Stimulated activated CD8-positive, alpha-beta memory T cell treated with anti-CD3 and anti-CD28 coated beads, Interleukin-4, amount 100 ng/mL, for 24 hours (primary cell): ENCODE measurements around the gene MAS1.
"Not testable (repeated sequence)": the region's sequence is repeated elsewhere in the genome, so short reads cannot be mapped to it uniquely, and the experiment has no call there.

Experiments used
- DNase-seq: peaks from one replicate; pipeline ENCODE4 v3.0.0-alpha.2; 2020; ENCODE audit warnings: low read depth

The MAS1 gene

DNA sequence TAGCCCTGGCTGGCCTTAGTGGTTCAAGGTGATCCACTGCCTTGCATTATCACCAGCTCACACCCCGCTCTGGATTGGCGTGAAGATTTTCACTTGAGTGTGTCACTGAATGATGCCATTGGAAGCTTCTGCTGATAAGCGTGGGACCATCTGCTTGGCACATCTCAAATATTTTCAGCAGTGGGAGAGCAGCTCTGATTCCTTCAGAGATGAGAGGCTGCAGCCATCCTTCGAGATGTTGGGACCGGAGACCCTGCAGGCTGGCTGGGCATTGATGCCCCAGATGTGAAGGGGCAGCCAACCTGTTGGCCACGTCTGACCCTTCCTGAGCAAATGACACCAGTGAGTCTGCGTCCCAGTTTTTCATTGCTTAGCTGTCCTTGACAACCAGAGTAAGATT is at the start of gene MAS1:
TSS of gene MAS1 (plus strand) at position 197 of the 400 bp plus-strand sequence. CDS start 15,968 bp downstream, outside the sequence.
- no peak for DNase-seq

DNA sequence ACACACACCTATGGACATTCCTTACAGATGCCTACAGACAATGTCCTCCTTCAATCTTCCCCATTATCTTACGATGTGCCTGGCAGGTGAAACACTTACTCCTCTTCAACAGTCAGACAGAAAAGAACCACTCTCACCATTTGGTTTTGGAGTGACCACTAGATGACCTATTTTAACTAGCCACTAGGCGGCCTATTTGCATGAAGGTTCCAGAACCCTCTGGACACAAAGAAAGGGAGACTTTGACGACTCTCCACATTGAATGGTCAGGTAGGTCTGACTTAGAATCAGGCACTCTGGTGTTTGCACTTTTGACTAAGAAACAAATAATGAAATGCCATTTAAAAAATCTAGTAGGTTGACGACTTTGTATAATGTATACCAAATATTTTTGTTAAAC is 48.8 kb upstream of the MAS1 start:
- DNase-seq, result no peak

DNA sequence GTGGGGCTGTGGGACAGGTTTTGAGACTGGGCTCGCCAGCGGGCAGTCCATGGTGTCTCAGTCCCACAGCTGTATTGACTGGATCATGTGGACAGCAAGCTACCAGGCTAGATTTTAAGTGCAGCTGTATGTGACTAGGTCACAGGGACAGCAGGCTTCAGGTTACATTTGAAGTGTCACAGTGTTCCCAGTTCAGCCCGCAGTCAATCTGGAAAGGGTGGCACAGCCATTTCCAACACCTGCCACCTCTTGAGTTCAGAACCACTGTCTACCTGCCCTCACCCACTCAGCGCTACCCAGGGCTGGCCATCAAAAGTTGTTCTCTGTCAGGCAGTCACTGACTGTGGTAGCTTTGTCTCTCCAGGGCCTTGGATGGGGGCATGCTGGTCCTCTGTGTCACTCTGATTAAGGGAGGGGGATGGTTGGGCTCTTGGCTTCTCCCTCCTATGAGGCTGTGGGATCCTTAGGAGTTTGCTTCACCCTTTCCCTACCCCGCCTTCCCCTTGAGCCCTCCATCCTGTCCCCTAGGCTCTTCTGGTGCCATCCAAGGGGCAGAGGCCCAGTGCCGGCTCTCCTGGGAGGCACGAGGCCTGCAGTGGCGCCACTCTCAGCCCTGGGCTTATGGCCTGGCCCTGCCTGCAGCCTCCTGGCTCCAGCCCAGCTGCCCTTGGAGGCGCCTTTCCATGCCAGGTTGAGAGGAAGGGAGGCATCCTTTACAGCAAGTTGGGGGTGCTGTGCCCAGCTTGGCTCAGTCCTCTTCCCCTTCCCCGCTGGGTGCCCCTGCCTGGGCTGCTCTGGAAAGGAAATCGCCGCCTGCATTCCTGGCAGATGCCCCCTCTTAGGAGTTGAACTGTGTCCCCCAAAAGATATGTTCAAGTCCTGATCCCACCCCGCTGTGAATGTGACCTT is 45.8 kb upstream of the MAS1 start:
- DNase-seq, result no peak

DNA sequence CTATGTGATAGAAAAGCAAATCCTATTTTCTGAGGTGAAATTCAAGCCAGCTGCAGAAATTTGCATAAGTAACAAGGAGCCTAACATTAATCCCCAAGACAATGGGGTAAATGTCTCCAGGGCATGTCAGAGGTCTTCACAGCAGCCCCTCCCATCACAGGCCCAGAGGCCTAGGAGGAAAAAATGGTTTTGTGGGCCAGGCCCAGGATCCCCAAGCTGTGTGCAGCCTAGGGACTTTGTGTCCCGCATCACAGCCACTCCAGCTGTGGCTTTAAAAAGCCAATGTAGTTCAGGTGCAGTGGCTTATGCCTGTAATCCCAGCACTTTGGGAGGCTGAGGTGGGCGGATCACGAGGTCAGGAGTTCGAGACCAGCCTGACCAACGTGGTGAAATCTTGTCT is 42.2 kb upstream of the MAS1 start:
- not testable (repeated sequence) for DNase-seq

DNA sequence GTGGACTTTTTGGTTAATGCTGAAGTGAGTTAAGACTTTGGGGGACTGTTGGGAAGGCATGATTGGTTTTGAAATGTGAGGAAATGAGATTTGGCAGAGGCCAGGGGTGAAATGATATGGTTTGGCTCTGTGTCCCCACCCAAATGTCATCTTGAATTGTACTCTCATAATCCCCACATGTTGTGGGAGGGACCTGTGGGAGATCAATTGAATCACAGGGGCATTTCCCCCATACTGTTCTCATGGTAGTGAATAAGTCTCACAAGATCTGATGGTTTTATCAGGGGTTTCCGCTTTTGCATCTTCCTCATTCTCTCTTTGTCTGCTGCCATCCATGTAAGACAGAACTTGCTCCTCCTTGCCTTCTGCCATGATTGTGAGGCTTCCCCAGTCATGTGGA is 40.9 kb upstream of the MAS1 start:
- DNase-seq, result not testable (repeated sequence)

DNA sequence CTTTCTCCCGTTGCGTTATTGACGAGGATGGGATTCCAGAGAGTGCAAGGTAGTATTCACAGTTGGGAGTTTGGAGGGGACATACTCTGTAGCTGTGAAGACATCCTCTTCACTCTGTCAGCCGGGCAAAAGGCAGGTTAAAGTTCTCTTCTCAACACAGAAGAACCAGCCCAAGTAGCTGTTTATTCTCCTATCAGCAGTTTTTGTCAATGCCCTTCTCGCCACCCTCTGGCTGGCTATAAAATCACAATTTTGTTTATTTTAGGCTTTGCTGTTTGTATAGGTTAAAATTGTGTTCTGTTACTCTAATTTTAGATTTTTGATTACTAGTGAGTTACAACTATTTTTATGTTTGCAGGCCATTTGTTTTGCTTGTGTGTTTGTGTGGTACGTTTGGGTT is 37.9 kb upstream of the MAS1 start:
- DNase-seq, result no peak

DNA sequence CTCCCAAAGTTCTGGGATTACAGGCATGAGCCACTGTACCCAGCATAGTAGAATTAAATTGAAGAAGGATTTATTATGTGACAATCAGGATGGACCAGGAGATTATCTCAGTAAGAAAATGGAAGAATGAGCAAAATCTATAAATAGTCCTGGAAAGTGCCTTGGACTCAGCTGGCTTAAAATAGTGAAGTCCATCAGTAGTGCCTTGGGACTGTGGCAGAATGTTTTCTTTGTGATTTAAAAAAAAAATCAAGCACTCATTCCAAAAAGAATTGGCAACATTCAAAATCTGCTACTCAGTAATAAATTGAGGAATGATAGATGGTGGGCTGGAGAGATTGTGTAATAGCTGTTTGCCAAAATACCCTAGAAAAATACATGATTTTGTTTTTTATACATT is 37.0 kb upstream of the MAS1 start:
- DNase-seq, result no peak

DNA sequence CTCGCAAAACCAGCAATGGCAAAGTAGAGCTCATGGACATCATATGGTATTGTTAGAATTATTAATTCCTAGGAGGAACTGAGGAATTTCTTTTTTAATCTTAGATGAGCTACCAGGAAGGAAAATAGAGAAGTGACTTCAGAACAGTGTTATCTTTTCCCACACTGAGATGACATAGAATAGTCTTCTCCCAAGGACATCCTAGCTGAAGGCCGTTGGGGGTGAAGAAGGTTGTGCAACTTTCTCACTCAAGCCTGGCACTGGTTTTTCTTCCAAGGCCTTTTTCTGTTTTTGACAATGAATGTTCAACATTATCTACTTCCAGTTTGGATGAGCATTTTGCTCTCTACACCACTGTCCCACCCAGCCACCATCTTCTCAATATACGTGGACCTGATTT is 35.8 kb upstream of the MAS1 start:
- DNase-seq, result no peak

DNA sequence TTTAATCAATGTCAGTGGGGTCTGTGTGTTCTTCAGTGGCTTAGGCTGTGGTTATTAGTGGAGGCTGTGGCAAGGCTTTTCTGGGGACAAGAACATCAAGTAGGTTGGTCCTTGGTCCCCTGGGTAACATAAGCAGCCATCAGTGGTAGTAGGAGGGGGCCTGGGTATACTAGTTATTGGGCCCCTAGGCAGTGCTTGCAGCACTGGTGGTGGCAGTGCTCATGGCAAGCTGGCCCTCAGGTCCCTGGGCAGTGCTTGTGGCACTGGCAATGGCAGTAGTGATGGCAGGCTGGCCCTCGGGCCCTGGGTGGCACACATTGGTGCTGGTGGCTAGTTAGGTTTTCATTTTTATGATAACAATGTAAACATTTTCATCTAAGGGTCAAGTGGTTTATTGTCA is 32.5 kb upstream of the MAS1 start:
- DNase-seq, result no peak

DNA sequence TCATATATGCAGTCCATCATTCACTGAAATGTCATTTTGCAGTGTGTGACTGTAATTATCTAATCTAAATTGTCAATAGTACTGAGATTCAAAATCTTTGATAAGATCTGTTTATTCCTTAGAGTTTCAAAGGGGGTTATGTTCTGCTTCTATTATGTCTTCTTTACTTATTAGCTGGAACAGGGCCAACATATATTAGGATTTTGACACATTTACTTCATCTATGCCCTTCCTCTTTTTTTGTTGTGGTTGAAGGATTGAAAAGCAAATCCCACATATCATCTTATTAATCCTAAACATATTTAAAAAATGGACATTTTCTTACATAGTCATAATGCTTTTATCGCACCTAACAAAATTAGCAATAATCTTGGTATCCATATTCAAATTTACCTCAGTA is 30.3 kb upstream of the MAS1 start:
- DNase-seq, result no peak

DNA sequence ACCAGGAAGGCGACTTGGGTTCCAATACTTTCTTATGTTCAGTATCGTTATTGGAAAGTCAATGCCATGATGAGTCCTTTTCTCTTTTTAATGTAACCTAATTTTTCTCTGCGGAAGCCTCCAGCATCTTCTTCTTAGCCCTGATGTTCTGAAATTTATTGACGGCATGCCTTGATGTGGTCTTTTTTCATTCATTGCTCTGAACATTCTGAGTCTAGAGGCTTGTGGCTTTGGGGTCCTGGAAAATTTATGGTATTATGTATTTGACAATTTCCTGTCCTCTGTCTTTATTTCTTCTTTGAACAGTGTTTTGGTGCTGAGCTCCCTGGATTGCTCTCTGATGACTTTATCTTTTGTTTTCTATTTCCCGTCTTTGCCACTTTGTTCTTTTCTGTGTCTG is 28.7 kb upstream of the MAS1 start:
- DNase-seq, result no peak

DNA sequence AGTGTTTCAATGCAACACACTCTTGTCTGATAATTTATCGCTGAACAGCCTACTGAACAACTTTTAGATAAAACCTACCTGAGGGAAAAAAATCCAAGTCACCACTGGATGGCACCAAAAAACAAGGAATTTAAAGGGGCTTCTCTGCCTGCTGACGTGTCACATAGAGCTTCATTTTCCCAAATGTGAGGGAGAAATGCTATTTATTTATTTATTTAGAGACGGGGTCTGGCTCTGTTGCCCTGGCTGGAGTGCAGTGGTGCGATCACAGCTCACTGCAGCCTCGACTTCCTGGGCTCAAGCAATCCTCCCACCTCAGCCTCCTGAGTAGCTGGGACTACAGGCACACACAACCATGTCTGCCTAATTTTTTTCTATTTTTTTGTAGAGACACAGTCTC is 27.4 kb upstream of the MAS1 start:
- DNase-seq, result not testable (repeated sequence)

DNA sequence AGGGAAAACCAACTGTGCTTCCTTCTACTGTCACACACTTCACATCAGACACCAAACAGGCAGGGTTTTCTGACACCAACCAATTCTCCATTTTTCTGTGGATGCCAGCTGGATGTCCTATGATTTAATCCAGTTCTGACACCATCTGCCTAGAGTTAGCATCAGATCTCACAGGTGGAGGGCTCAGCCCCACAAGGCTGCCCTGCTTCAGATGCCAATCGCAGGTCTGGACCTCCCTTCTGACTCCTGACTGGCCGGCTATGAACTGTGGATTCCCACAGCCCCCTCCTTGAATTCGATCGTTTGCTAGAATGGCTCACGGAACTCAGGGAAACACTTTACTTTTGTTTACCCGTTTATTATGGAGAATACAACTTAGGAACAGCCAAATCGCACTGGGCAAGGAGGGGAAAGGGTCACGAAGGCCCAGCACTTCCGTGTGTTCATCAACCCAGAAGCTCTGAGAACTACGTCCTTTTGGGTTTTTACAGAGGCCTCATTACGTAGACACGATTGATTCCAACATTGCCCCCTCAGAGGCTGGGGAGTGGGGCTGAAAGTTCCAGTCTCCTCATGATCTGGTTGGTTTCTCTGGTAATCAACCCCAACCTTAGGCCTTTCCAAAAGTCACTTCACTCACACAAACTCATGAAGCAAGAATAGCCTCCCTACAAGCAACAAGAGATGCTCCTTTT is 25.4 kb upstream of the MAS1 start:
- DNase-seq, result no peak

DNA sequence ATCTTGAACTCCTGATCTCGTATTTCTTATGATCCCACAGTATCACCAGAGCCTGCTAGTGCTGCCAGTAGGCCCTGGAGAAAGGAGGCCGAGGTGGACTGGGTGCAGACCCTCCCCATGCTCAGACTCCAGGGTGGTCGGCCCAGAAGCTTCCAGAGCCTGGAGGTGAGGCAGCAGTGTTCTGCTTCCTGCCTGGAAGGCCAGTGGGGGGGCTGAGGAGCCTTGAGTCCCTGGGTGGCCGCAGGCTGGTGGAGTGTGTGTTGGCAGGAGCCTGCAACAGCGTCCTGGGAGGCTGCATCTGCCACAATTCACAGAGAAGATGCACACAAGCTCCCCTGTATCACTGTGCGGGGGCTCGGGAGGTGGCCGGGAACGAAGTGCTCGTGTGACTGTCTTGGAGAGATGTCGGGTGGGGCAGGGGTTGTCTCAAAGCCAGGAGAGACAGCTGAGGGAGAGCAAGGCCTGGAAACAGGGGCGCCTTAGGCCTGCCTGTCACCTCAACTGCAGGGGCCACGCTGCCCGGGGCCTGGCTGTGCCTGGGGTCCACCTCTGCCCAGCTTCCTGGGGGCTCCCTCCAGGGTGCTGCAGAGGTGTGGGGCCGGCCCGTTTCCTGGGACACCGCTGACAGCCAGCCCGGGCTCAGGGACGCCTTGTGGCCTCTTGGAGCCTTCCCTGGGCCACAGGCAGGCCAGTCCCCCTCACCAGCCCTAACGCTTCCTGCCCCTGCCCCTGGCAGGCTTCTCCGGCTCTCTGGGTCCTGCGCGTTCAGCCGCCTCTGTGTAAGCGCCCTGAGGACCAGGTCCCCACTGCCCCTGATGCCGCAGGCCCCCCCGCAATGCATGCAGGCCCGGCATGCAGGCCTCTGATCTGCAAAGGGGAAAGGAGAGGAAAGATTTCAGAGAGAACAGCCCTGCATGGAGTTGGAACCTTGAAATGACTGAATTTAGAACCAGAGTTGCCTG is 24.2 kb upstream of the MAS1 start:
- no peak for DNase-seq

DNA sequence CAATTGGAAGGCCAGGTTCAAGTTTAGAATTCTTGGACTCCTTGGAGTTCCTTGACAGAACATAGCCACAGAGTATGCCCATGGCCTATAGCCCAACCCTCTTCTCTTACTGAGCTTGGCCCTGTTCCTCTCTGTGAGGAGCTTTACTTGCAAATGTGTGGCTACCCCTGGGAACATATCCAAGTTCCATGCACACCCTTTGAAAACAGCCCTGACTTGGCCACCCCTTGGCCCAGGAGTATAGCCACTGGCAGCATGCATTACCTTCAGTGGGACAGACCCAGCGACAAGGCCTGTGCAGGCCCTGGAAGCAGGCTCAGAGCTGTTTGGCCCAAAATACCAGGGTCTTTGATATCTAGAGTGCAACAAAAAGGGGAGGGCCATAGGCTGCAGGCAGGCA is 19.5 kb upstream of the MAS1 start:
- DNase-seq, result no peak

DNA sequence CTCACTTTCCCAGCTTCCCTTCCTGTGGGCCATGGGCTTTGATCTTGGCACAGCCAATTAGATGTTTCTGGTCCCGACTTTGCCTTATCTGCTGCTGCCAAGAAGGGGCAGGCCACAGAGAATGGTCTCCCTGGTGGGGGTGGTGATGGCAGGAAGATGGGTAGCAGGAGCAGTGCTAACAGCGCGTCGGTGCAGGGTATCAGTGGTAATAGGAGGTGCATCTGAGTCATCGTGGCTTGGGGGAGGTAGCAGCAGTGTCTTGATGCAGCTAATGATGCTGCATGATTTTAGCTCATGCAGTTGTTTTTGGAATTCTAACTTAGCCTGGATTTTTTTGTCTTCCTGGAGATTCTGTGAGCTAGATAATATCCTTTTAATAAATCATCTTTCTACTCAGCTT is 18.9 kb upstream of the MAS1 start:
- no peak for DNase-seq

DNA sequence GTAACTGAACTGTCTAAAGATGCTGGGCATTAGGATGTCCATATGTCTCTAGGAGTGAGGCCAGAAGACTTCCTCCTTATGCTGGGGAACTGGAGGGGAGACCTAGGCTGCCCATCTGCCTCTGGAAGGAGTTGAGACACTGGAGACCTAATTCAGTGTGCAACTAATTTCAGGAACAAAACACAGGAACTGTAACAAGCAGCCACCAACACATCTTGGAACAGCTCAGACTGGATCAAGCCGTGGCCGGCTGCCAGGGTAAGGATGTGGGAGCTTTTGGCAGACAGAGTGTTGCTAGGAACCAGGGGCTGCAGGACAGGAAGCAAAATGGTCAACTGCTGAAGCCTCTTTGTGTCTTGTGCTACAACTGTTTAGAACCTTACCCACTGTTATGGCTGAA is 16.4 kb upstream of the MAS1 start:
- DNase-seq, result no peak

DNA sequence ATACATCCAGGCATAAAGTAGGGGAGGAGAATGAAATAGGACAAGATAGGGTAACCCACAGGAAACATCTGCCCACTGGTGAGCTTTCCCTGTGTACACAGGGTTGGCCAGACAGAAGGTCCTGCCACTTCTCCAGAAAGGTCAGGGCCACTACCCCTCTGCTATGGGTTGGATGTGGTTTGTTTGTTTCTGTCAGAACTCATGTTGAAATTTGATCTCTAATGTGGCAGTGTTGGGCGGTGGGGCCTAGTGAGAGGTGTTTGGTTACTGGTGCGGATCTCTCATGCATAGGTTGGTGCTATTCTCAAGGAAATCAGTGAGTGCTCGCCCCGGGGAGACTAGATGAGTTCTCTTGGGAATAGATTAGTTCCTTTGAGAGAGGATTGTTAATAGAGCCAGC is 15.6 kb upstream of the MAS1 start:
- no peak for DNase-seq

DNA sequence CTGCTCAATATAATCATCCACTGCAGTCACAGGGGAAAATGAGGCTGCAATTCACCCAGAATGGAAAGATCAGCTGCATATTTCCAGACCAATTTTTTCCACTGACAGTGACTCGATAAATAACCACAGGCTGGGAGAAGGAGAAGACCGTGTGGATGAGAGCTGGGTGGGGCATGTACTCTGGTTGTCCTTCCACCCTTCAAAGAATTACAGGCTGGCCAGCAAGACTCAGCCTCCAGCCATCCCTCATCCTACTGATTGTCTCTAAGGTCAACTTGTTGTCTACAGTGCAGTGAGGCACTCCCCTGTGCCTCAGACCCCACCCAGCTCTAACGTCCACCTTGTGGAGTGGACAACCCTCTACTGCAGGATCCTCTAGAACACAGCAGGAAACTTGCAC is 14.5 kb upstream of the MAS1 start:
- no peak for DNase-seq

DNA sequence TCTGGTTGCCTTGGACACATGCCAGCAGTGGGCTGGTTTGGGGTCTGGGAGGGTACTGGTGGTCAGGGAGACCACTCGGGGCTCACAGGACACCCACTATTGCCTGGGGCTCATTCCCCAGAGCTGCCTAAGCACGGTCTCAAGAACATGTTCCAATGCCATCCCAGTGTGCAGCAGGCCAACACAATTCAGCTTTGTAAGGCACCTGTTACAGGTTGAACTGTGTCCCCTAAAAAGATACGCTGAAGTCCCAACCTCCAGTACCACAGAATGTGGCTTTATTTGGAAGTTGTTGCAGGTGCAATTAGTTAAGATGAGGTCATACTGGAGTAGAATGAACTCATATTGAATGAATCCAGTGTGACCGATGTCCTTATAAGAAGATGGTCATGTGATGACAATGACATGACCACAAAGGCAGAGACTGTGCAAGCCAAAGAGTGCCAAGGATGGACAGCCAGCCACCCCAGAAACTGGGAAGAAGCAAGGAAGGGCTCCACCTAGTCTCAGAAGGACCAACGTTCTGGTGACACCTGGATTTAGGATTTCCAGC is 13.5 kb upstream of the MAS1 start:
- DNase-seq, result no peak

DNA sequence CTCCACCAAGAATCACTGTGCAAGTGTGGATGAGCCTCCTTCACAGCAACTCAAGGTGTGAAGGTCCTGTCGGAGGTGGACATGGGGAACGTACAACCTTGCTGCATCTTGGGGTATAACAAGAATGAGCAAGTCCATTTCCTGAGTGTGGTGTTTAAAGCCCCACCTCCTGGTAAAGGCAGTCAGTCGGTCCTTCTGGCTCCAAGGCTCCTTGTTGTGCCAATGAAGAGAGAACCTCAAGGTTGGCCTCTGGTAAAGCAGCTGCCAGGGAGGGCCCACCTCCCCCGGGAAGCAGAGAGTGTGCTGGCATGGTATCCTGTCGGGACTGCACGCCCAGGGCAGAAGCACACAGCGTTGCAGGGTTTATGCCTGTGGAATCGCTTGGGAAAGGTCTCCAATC is 12.4 kb upstream of the MAS1 start:
- no peak for DNase-seq

DNA sequence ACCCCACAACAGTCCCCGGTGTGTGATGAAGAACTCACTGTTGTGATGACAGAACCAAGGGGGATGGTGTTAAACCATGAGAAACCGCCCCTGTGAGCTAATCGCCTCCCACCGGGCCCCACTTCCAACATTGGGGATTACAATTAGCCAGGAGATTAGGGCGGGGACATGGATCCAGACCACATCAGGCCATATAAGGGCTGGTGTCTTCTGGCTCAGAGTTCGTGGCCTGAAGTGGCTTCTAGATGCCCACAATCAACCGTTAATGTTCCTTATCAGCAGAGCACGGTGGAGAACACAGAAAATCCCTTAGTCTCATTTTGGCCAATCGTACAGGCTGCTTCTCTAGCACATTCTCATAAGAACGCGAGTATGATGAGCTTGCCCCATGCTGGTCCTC is 10.9 kb upstream of the MAS1 start:
- no peak for DNase-seq
